ENCODE measurements around the gene ATP5MC2. TPM values are rescaled to one million over a fixed set of nuclear protein-coding genes. Genes with fewer than 3 reads are reported as not detected.

The ATP5MC2 gene
- total and polyA plus RNA-seq, 2 experiments from 2014 or later = 703 to 923 TPM

GRCh38 chr12:53677800-53678148 lies 1.9 kb upstream of the ATP5MC2 start:
- Histone ChIP-seq H3K27me3 (no peaks in the 10 kb centered on the region), H3K4me3 (no peak overlapping the region)
- TF ChIP-seq CTCF (IDR thresholded peaks at IDR 0.05; ENCODE audit: low read depth, low read length) = no peak

GRCh38 chr12:53677016-53677799 lies 1.3 kb upstream of the ATP5MC2 start:
- H3K27ac ChIP-seq = peak overlapping the region; percentile 76
- DNase-seq (ENCODE audit: low read depth in 1 of 2, low spot score in 1 of 2) = peak; percentile 28 to 52
- no peaks in the 10 kb centered on the region for H3K9me3 ChIP-seq (ENCODE audit: low read depth)
- no peaks in the 10 kb centered on the region for H3K27me3 ChIP-seq
- H3K4me3 ChIP-seq = no peak overlapping the region
- H3K36me3 ChIP-seq = peaks cover 8% of the 10 kb centered on the region
- TF ChIP-seq CTCF (IDR thresholded peaks at IDR 0.05; ENCODE audit: low read depth, low read length) = no peak
- peaks cover 3% of the 10 kb centered on the region for H3K4me1 ChIP-seq (ENCODE audit: low read depth)

More at GRCh38 chr12:53677800-53678148, 1.9 kb upstream of the ATP5MC2 start:
- H3K9me3 ChIP-seq (ENCODE audit: low read depth) = no peaks in the 10 kb centered on the region
- DNase-seq (ENCODE audit: low read depth in 1 of 2, low spot score in 1 of 2) = peak in 1 of 2 donors; percentile 28
- peaks cover 3% of the 10 kb centered on the region for H3K4me1 ChIP-seq (ENCODE audit: low read depth)
- H3K36me3 ChIP-seq = peaks cover 2% of the 10 kb centered on the region
- H3K27ac ChIP-seq = peak overlapping the region; percentile 76

GRCh38 chr12:53676656-53677015 lies 753 bp upstream of the ATP5MC2 start:
- peaks cover 3% of the 10 kb centered on the region for H3K4me1 ChIP-seq (ENCODE audit: low read depth)
- peaks cover 9% of the 10 kb centered on the region for H3K36me3 ChIP-seq
- peak; percentile 52 to 72 for DNase-seq (ENCODE audit: low read depth in 1 of 2, low spot score in 1 of 2)
- no peaks in the 10 kb centered on the region for H3K27me3 ChIP-seq
- peak overlapping the region; percentile 76 for H3K27ac ChIP-seq
- TF ChIP-seq CTCF (IDR thresholded peaks at IDR 0.05; ENCODE audit: low read depth, low read length) = no peak
- H3K9me3 ChIP-seq (ENCODE audit: low read depth) = no peaks in the 10 kb centered on the region
- H3K4me3 ChIP-seq = no peak overlapping the region

- Histone ChIP-seq H3K36me3 (peaks cover 21% of the 10 kb centered on the region), H3K9me3 (ENCODE audit: low read depth) (no peaks in the 10 kb centered on the region), H3K4me1 (ENCODE audit: low read depth) (peaks cover 3% of the 10 kb centered on the region), H3K4me3 (peak overlapping the region; percentile 48), H3K27ac (peak overlapping the region; percentile 81), H3K27me3 (no peaks in the 10 kb centered on the region)
- TF ChIP-seq CTCF (IDR thresholded peaks at IDR 0.05; ENCODE audit: low read depth, low read length) = no peak
- no peak for DNase-seq (ENCODE audit: low read depth in 1 of 2, low spot score in 1 of 2)
Measured at GRCh38 chr12:53674977-53675700, 744 bp downstream of the ATP5MC2 start.

DNA sequence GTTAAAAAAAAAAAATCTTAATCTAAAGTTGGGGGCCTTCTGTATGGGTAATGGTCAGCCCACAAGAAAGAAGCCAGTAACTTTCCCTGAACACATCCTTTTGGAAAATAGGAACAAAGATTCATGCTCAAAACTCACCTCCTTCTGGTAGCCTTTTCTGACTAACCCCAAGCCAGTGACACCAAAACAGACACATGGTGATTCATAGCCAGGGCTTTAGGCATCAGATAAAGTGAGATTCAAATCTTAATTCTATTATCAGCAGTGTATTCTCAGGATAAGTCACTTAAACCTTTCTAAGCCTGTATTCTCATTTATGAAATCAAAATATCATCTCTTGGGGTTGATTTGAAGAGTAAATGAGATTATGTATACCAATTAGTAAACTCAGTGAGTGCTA lies 4.9 kb downstream of the ATP5MC2 start:
- DNase-seq (ENCODE audit: low read depth in 1 of 2, low spot score in 1 of 2) = no peak
- no peak overlapping the region for H3K27ac ChIP-seq
- peaks cover 46% of the 10 kb centered on the region for H3K36me3 ChIP-seq

More for the DNA sequence above, 4.9 kb downstream of the ATP5MC2 start:
- no peaks in the 10 kb centered on the region for H3K27me3 ChIP-seq
- H3K9me3 ChIP-seq (ENCODE audit: low read depth) = no peaks in the 10 kb centered on the region
- H3K4me3 ChIP-seq = no peak overlapping the region
- H3K4me1 ChIP-seq (ENCODE audit: low read depth) = no peaks in the 10 kb centered on the region
- TF ChIP-seq CTCF (IDR thresholded peaks at IDR 0.05; ENCODE audit: low read depth, low read length) = no peak

All from cardiac muscle cell (in vitro differentiated cells and primary cell).